ENCODE results near the gene AGRN. TPM values are rescaled to one million over a fixed set of nuclear protein-coding genes. Genes with fewer than 3 reads are reported as not detected.

Gene AGRN
- total RNA-seq, 4 donors from 2014 or later, result 10.9 to 35.7 (median 20.6) TPM

- TF ChIP-seq CTCF (IDR thresholded peaks at IDR 0.05), result no peak
- no peak for TF ChIP-seq EP300 (IDR thresholded peaks at IDR 0.05)
- TF ChIP-seq POLR2A (IDR thresholded peaks at IDR 0.05), result no peak
- DNase-seq (ENCODE audit: low spot score in 2 of 2), result peak; percentile 82 to 85
- 5 to 7% methylated on average over 34 to 47 of the region's 69 CpGs for WGBS, 2 donors
- Histone ChIP-seq H3K4me1 (peaks cover 0 to 56% (median 17%) of the 10 kb centered on the region in 4 donors), H3K27me3 (peaks cover 0 to 81% of the 10 kb centered on the region in 2 donors), H3K4me3 (peak overlapping the region; percentile 24 to 55 (median 44)), H3K9me3 (no peaks in the 10 kb centered on the region), H3K36me3 (peaks cover 0 to 12% (median 0%) of the 10 kb centered on the region in 3 donors), H3K27ac (peak overlapping the region in 1 of 4 donors; percentile 10)
These were observed 39.8 kb downstream of the AGRN start for GRCh38 chr1:1059494-1060280.

- Histone ChIP-seq H3K9me3 (no peaks in the 10 kb centered on the region), H3K27me3 (peaks cover 0 to 84% of the 10 kb centered on the region in 2 donors), H3K27ac (no peak overlapping the region), H3K36me3 (peaks cover 0 to 5% (median 0%) of the 10 kb centered on the region in 3 donors), H3K4me3 (no peak overlapping the region), H3K4me1 (peaks cover 0 to 56% (median 17%) of the 10 kb centered on the region in 4 donors)
- 58 to 60% methylated on average over 38 of the region's 38 CpGs for WGBS, 2 donors
- no peak for DNase-seq (ENCODE audit: low spot score in 2 of 2)
- no peak for TF ChIP-seq EP300 (IDR thresholded peaks at IDR 0.05)
- no peak for TF ChIP-seq POLR2A (IDR thresholded peaks at IDR 0.05)
- no peak for TF ChIP-seq CTCF (IDR thresholded peaks at IDR 0.05)
These were observed 40.5 kb downstream of the AGRN start for GRCh38 chr1:1060281-1061000.

- Histone ChIP-seq H3K27me3 (peaks cover 0 to 83% of the 10 kb centered on the region in 2 donors), H3K36me3 (no peaks in the 10 kb centered on the region), H3K4me1 (peaks cover 0 to 56% (median 17%) of the 10 kb centered on the region in 4 donors), H3K9me3 (no peaks in the 10 kb centered on the region), H3K4me3 (no peak overlapping the region), H3K27ac (no peak overlapping the region)
- 60 to 65% methylated on average over 11 to 13 of the region's 18 CpGs for WGBS, 2 donors
- no peak for TF ChIP-seq EP300 (IDR thresholded peaks at IDR 0.05)
- no peak for TF ChIP-seq CTCF (IDR thresholded peaks at IDR 0.05)
- no peak for TF ChIP-seq POLR2A (IDR thresholded peaks at IDR 0.05)
- no peak for DNase-seq (ENCODE audit: low spot score in 2 of 2)
These were observed 41.9 kb downstream of the AGRN start for GRCh38 chr1:1061682-1062345.

- H3K9me3 ChIP-seq, result no peaks in the 10 kb centered on the region
- H3K4me3 ChIP-seq, result no peak overlapping the region
- TF ChIP-seq CTCF (IDR thresholded peaks at IDR 0.05), result no peak
- no peak for TF ChIP-seq POLR2A (IDR thresholded peaks at IDR 0.05)
- DNase-seq (ENCODE audit: low spot score in 2 of 2), result no peak
- H3K27ac ChIP-seq, result no peak overlapping the region
- WGBS, 2 donors, result 23 to 31% methylated on average over 20 of the region's 29 CpGs
- peaks cover 0 to 78% of the 10 kb centered on the region in 2 donors for H3K27me3 ChIP-seq
- H3K36me3 ChIP-seq, result no peaks in the 10 kb centered on the region
- H3K4me1 ChIP-seq, result peaks cover 0 to 56% (median 17%) of the 10 kb centered on the region in 4 donors
These were observed 42.6 kb downstream of the AGRN start for GRCh38 chr1:1062348-1063163.
